M059J (cell line): ENCODE measurements around the gene AAR2. TPM values are rescaled to one million over a fixed set of nuclear protein-coding genes. Genes with fewer than 3 reads are reported as not detected.

Experiments used
- DNase-seq: peaks from one replicate; pipeline ENCODE4 v3.0.0-alpha.2; 2012; ENCODE audit warnings: low read depth
- total RNA-seq: library from RNA; depleted of rRNA; stranded (reverse); fragments of >200 nt; shearing (Covaris generic); gene quantifications from 2 replicates; pipeline ENCODE4 v1.2.3, GENCODE V29; 2014; rRNA removed

AAR2 gene
- total RNA-seq, 1 experiment from 2014 or later: 46.2 TPM

- no peak for DNase-seq
Measured at GRCh38 chr20:36279776-36280175, 43.5 kb downstream of the AAR2 start.

DNA sequence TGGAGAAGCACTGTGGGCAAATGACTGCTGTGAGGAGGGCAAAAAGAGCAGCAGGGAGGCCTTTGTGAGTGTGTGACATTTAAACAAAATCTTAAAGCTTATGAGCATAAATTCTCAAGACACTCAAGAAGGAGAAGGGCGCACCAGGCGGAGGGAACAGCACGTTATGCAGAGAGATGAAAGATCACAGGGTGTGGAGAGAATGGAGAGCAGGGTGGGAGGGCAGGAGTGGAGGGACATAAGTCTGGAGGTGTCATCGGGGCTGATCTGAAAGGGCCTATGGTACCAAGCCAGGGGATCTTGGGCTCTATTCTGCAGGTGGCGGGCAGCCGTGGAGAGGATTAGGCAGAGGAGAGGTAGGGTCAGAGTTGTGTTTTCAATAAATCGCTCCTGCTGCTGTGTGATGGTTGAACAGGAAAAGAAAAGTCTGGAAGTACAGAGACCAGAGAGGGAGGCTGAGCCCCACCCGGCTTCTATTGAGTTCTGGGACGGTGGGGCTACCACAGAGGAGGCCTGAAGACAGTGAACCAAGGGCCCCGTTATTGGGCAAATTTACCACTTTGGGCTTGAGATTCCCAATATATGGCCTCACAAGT, 45.6 kb downstream of the AAR2 start:
- no peak for DNase-seq

- no peak for DNase-seq
Measured at GRCh38 chr20:36284751-36285150, 48.5 kb downstream of the AAR2 start.

GRCh38 chr20:36285746-36286447, 49.6 kb downstream of the AAR2 start:
- DNase-seq: no peak

DNA sequence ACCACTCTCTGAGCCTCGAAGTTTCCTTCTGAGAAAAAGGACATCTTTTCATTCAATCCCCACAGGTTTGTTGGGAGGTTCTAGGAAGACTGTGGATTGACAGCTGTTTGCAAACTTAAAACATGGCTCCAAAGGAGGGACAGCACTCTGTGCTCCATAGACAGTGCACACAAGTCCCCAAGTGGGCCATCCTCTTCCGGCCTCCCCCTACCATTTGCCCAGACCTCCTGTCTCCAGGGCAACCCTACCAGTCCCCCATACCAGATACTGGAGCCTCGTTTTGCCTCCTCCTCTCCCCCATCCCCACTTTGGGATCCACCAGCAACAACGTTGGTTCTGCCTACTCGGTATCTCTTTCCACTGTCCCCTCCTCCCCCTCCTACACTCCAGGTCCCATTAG, 61.4 kb downstream of the AAR2 start:
- DNase-seq: no peak

GRCh38 chr20:36298061-36298460, 61.8 kb downstream of the AAR2 start:
- no peak for DNase-seq

DNA sequence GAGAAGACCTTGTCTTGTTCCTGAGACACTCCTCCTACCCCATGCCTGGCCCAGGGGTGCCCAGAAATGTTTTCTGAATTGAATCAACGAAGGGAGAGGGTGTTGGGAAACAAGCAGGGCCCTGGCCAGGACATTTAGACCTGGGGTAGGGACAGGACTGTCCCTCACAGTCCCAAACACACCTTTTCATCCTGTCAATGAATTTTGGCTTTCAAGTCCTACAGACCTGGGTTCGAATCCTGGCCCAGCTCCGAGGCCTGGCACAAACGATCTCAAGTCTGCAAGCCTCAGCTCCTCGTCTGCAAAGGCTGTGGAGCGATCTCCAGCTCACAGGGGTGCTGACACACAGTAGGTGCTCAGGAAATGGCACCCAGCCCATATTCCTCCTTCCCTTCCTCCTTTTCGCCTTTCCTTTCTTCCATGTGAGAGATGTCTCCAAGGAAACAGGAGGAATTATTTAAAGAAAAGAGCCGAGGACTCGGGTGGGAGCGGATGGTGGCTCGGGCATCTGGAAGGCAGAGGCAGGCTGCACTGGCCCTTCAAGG, 62.6 kb downstream of the AAR2 start:
- no peak for DNase-seq

GRCh38 chr20:36299459-36299858, 63.2 kb downstream of the AAR2 start:
- no peak for DNase-seq

GRCh38 chr20:36301359-36302119, 65.3 kb downstream of the AAR2 start:
- DNase-seq: no peak

- no peak for DNase-seq
Measured at GRCh38 chr20:36303020-36303595, 66.8 kb downstream of the AAR2 start.

DNA sequence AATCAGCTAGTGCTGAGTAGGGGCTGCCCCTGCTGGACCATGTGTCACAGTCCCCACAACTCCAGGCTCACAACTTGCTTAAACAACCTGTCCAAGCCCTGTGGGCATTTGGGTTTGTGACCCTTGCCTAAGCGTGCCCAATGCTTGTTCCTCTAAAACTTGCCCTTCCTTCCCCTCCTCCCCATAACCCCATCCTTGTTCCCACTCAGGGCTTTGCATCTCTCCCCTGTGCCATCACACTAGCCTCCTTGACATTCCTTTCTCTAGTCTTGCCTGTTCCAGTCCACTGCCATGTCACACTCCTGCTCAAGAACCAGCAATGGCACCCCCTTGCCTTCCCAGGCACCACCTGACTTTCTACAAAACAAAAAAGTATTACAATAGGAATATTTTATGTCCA, 67.6 kb downstream of the AAR2 start:
- no peak for DNase-seq

- no peak for DNase-seq
Measured at GRCh38 chr20:36304786-36305495, 68.7 kb downstream of the AAR2 start.

- no peak for DNase-seq
Measured at GRCh38 chr20:36305602-36306551, 69.6 kb downstream of the AAR2 start, which contains the start of gene DLGAP4. TSS of gene DLGAP4 (plus strand) at chr20:36306339. CDS start at chr20:36431718, 125,379 bp downstream.

Other genes starting within 250 kb of the AAR2 start
- gene EPB41L1, start 81.7 kb upstream of the AAR2 start, total RNA-seq: 20.1 and 34.9 TPM in 2 replicates
- gene DLGAP4, start 69.9 kb downstream of the AAR2 start, total RNA-seq: 12.6 and 26.0 TPM in 2 replicates